ENCODE data around the gene SLC43A3. TPM values are rescaled to one million over a fixed set of nuclear protein-coding genes. Genes with fewer than 3 reads are reported as not detected.

Gene SLC43A3
- total and polyA plus RNA-seq, 9 of the 15 experiments (the other 6 are each of a cell fraction or from before 2014, with no cell fraction given) = 63.7 to 281 (median 139) TPM

- H3K9me1 ChIP-seq (ENCODE audit: control insufficient read depth, insufficient read depth, low read length) = no peaks in the 10 kb centered on the region
- no peaks in the 10 kb centered on the region; a peak in 1 of 5 replicates for H3K27me3 ChIP-seq (ENCODE audit: control insufficient read depth in 2 of 2, insufficient read depth in 2 of 2, low read length in 2 of 2)
- no peaks in the 10 kb centered on the region for H4K20me1 ChIP-seq (replicated peaks; ENCODE audit: control insufficient read depth, insufficient read depth, low read length)
- H3K36me3 ChIP-seq (ENCODE audit: control insufficient read depth, insufficient read depth, low read length) = peaks cover 63% of the 10 kb centered on the region
- H3K4me1 ChIP-seq (replicated peaks in 1 of 2; ENCODE audit: control insufficient read depth in 2 of 2, insufficient read depth in 2 of 2, low read length in 2 of 2) = peaks cover 15 to 26% of the 10 kb centered on the region in 2 experiments; a peak in 4 of 5 replicates
- no peak overlapping the region for H2AFZ ChIP-seq (ENCODE audit: low read depth, low read length)
- BruUV-seq (replicated peaks) = no TSS peak
- in situ Hi-C loops (cut with MboI) (no loop called here), intact Hi-C loops (cut with micrococcal nuclease) (no loop called here)
- ChIA-PET CTCF (ENCODE audit: low intra/inter-chr PET ratio) (no interaction called here), POLR2A (interaction anchor here (1.5 kb wide), 5 partner anchors 9 to 21 kb away, joined by 3 to 8 read pairs (median 4); no protein-coding TSS in a partner anchor)
- DNase-seq (ENCODE audit: extremely low read depth in 1 of 4, low spot score in 3 of 4) = no peak
- 39% methylated on average over 4 of the region's 4 CpGs for WGBS (ENCODE audit: insufficient coverage, low coverage, missing lambda C conversion rate)
- H3K27ac ChIP-seq (ENCODE audit: extremely low read depth, low read depth, low read length) = no peak overlapping the region
- no peak for FAIRE-seq
- no peaks in the 10 kb centered on the region for H3K9me3 ChIP-seq (replicated peaks; ENCODE audit: control insufficient read depth, insufficient read depth, low read depth, low read length)
- H3K79me2 ChIP-seq (ENCODE audit: control insufficient read depth, insufficient read depth, low read length) = no peaks in the 10 kb centered on the region
- H3K4me2 ChIP-seq (ENCODE audit: insufficient read depth, low read length) = no peak overlapping the region
- H3K4me3 ChIP-seq = no peak overlapping the region
- H3K9ac ChIP-seq (ENCODE audit: insufficient read depth in 1 of 2, low read depth in 2 of 2, low read length in 2 of 2) = peak overlapping the region in 1 of 2 experiments; percentile 10; a peak in 1 of 4 replicates
- peak; percentile 11 for ATAC-seq
- no peak for TF ChIP-seq ZBTB33 (CRISPR knock-in tag; IDR thresholded peaks at IDR 0.05)
- TF ChIP-seq HDAC1 (IDR thresholded peaks at IDR 0.05) = no peak
- peak; percentile 20; the same call in 1 of the 2 replicates for TF ChIP-seq CBFA2T3 (IDR thresholded peaks at IDR 0.05)
- no peak for TF ChIP-seq RAD51 (IDR thresholded peaks at IDR 0.05; ENCODE audit: borderline replicate concordance, low read depth)
- TF ChIP-seq PKNOX1 (IDR thresholded peaks at IDR 0.05) = 0 out of 2 replicates have a peak, but pooled peaks have one; percentile 5
- no peak for TF ChIP-seq JUNB (CRISPR knock-in tag; conservative IDR thresholded peaks at IDR 0.05)
- 0 out of 2 replicates have a peak, but pooled peaks have one; percentile 24 for TF ChIP-seq MGA (IDR thresholded peaks at IDR 0.05)
These were observed 20.5 kb downstream of the SLC43A3 start for GRCh38 chr11:57406337-57406904.

Data from K562 (cell line).